Glomerular endothelial cell (primary cell): ENCODE data around the gene MRTFA. TPM values are rescaled to one million over a fixed set of nuclear protein-coding genes. Genes with fewer than 3 reads are reported as not detected.

ENCODE experiments used
- DNase-seq: peaks from one replicate; pipeline ENCODE4 v3.0.0-alpha.2; 2011; ENCODE audit warnings: low read depth, low spot score; ENCODE audit errors: extremely low read depth
- total RNA-seq: library from RNA; depleted of rRNA; stranded (reverse); fragments of >200 nt; gene quantifications from 2 replicates; pipeline ENCODE4 v1.2.3, GENCODE V29; 2015

MRTFA gene
- total RNA-seq, 1 donor from 2014 or later, result 91.6 TPM

GRCh38 chr22:40473703-40474102 lies 162.8 kb downstream of the MRTFA start:
- no peak for DNase-seq

- no peak for DNase-seq
Observed at GRCh38 chr22:40472579-40472978, 163.9 kb downstream of the MRTFA start.

- DNase-seq, result no peak
Observed at GRCh38 chr22:40472051-40472450, 164.5 kb downstream of the MRTFA start.

GRCh38 chr22:40469181-40469580 lies 167.3 kb downstream of the MRTFA start:
- DNase-seq, result no peak

- DNase-seq, result no peak
Observed at GRCh38 chr22:40468616-40469015, 167.9 kb downstream of the MRTFA start.

GRCh38 chr22:40466976-40467375 lies 169.5 kb downstream of the MRTFA start:
- no peak for DNase-seq

GRCh38 chr22:40463683-40464082 lies 172.8 kb downstream of the MRTFA start:
- DNase-seq, result no peak

GRCh38 chr22:40463017-40463631 lies 173.4 kb downstream of the MRTFA start:
- no peak for DNase-seq

GRCh38 chr22:40462195-40462984 lies 174.1 kb downstream of the MRTFA start:
- DNase-seq, result no peak

- DNase-seq, result no peak
Observed at GRCh38 chr22:40453671-40454070, 182.8 kb downstream of the MRTFA start.

GRCh38 chr22:40452730-40453487 lies 183.6 kb downstream of the MRTFA start:
- DNase-seq, result no peak

- DNase-seq, result no peak
Observed at GRCh38 chr22:40451210-40451609, 185.3 kb downstream of the MRTFA start.

GRCh38 chr22:40450616-40451015 lies 185.9 kb downstream of the MRTFA start:
- no peak for DNase-seq

GRCh38 chr22:40449676-40450035 lies 186.9 kb downstream of the MRTFA start:
- no peak for DNase-seq

- no peak for DNase-seq
Observed at GRCh38 chr22:40446203-40446602, 190.3 kb downstream of the MRTFA start.

GRCh38 chr22:40444178-40444831 lies 192.2 kb downstream of the MRTFA start:
- DNase-seq, result no peak

GRCh38 chr22:40443732-40444131 lies 192.8 kb downstream of the MRTFA start:
- DNase-seq, result no peak

- DNase-seq, result no peak
Observed at GRCh38 chr22:40441761-40442390, 194.6 kb downstream of the MRTFA start.

GRCh38 chr22:40436505-40437431 lies 199.8 kb downstream of the MRTFA start:
- peak; percentile 41 for DNase-seq

- no peak for DNase-seq
Observed at GRCh38 chr22:40434745-40435144, 201.8 kb downstream of the MRTFA start.
